GM23338 (cell line): ENCODE measurements around the gene MPZL1.

Experiments
- CREB1 ChIP-seq: fragments of 250-450 bp; sonication (Bioruptor Pico); IDR thresholded peaks from 2 replicates; pipeline ENCODE4 v1.5.0; 2020; ENCODE audit warnings: low read depth, mild to moderate bottlenecking, moderate library complexity
- EZH2 ChIP-seq: fragments of 200-600 bp; sonication (generic); IDR thresholded peaks from one replicate; pipeline ENCODE4 v1.8.0; 2017; ENCODE audit warnings: antibody characterized with exemption, mild to moderate bottlenecking, low read depth; ENCODE audit not compliant: unreplicated experiment
- EZH2phosphoT487 ChIP-seq: fragments of 200-600 bp; sonication (generic); IDR thresholded peaks from one replicate; pipeline ENCODE4 v1.8.1; 2018; ENCODE audit warnings: antibody characterized with exemption; ENCODE audit not compliant: unreplicated experiment
- JUNB ChIP-seq: IDR thresholded peaks from one replicate; pipeline ENCODE4 v1.6.1; 2016; ENCODE audit warnings: antibody characterized with exemption; ENCODE audit not compliant: unreplicated experiment
- POLR2AphosphoS5 ChIP-seq: IDR thresholded peaks from 2 replicates; pipeline ENCODE4 v1.6.1; 2016; ENCODE audit warnings: antibody characterized with exemption, low read depth
- STAT1 ChIP-seq: IDR thresholded peaks from one replicate; pipeline ENCODE4 v1.6.1; 2016; ENCODE audit warnings: antibody characterized with exemption; ENCODE audit not compliant: unreplicated experiment
- ZNF114 ChIP-seq: fragments of 250-450 bp; sonication (Bioruptor Pico); IDR thresholded peaks from 2 replicates; pipeline ENCODE4 v1.5.0; 2020; ENCODE audit warnings: mild to moderate bottlenecking, moderate library complexity
- ZNF331 ChIP-seq: fragments of 250-450 bp; sonication (Bioruptor Pico); IDR thresholded peaks from 2 replicates; pipeline ENCODE4 v1.5.0; 2020; ENCODE audit warnings: low read depth, mild to moderate bottlenecking, moderate library complexity
- TF ChIP-seq, protein P1 (sequence below), 2 experiments: fragments of 200-600 bp in 1 of 2; sonication (generic) in 1 of 2; conservative IDR thresholded peaks; 2 replicates each; pipeline versions ENCODE4 v1.5.1 to v1.6.1; 2016 to 2017; ENCODE audit warnings: antibody characterized with exemption in 2 of 2, low read depth in 2 of 2, mild to moderate bottlenecking in 2 of 2, moderate library complexity in 1 of 2
- TF ChIP-seq, protein P2 (sequence below): IDR thresholded peaks from one replicate; pipeline ENCODE4 v1.6.1; 2018; ENCODE audit warnings: antibody characterized with exemption; ENCODE audit not compliant: unreplicated experiment
- TF ChIP-seq, protein P3 (sequence below): fragments of 250-450 bp; sonication (Bioruptor Pico); IDR thresholded peaks from 2 replicates; pipeline ENCODE4 v1.5.0; 2020; ENCODE audit warnings: mild to moderate bottlenecking, moderate library complexity

DNA sequence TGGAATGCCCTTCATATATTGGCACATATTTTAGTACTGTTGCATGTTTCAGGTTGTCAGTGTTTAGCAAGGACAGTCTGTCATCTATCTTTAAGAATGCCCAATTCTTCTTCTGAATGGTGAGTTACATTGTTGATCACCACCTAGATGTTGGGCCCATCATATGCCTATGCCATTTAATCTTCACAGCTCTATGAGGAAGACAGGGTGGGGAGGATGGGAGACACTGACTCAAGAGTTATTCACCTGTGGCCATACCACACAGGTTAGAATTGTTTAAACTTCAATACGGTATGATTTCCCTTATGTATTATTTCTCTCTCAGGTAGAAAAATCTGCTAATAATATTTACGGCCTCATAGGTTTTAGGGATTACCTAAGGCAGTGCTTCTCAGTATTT lies 44.8 kb downstream of the MPZL1 start:
- TF ChIP-seq JUNB (no peak), POLR2AphosphoS5 (no peak), EZH2 (no peak), CREB1 (no peak), EZH2phosphoT487 (no peak), ZNF114 (no peak), ZNF331 (CRISPR knock-in tag) (no peak), STAT1 (no peak)
- TF ChIP-seq, protein P1, sequence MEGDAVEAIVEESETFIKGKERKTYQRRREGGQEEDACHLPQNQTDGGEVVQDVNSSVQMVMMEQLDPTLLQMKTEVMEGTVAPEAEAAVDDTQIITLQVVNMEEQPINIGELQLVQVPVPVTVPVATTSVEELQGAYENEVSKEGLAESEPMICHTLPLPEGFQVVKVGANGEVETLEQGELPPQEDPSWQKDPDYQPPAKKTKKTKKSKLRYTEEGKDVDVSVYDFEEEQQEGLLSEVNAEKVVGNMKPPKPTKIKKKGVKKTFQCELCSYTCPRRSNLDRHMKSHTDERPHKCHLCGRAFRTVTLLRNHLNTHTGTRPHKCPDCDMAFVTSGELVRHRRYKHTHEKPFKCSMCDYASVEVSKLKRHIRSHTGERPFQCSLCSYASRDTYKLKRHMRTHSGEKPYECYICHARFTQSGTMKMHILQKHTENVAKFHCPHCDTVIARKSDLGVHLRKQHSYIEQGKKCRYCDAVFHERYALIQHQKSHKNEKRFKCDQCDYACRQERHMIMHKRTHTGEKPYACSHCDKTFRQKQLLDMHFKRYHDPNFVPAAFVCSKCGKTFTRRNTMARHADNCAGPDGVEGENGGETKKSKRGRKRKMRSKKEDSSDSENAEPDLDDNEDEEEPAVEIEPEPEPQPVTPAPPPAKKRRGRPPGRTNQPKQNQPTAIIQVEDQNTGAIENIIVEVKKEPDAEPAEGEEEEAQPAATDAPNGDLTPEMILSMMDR (conservative IDR thresholded peaks at IDR 0.05; ENCODE audit: low read depth in 2 of 2) = no peak
- TF ChIP-seq, protein P2, sequence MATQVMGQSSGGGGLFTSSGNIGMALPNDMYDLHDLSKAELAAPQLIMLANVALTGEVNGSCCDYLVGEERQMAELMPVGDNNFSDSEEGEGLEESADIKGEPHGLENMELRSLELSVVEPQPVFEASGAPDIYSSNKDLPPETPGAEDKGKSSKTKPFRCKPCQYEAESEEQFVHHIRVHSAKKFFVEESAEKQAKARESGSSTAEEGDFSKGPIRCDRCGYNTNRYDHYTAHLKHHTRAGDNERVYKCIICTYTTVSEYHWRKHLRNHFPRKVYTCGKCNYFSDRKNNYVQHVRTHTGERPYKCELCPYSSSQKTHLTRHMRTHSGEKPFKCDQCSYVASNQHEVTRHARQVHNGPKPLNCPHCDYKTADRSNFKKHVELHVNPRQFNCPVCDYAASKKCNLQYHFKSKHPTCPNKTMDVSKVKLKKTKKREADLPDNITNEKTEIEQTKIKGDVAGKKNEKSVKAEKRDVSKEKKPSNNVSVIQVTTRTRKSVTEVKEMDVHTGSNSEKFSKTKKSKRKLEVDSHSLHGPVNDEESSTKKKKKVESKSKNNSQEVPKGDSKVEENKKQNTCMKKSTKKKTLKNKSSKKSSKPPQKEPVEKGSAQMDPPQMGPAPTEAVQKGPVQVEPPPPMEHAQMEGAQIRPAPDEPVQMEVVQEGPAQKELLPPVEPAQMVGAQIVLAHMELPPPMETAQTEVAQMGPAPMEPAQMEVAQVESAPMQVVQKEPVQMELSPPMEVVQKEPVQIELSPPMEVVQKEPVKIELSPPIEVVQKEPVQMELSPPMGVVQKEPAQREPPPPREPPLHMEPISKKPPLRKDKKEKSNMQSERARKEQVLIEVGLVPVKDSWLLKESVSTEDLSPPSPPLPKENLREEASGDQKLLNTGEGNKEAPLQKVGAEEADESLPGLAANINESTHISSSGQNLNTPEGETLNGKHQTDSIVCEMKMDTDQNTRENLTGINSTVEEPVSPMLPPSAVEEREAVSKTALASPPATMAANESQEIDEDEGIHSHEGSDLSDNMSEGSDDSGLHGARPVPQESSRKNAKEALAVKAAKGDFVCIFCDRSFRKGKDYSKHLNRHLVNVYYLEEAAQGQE = no peak
- TF ChIP-seq, protein P3, sequence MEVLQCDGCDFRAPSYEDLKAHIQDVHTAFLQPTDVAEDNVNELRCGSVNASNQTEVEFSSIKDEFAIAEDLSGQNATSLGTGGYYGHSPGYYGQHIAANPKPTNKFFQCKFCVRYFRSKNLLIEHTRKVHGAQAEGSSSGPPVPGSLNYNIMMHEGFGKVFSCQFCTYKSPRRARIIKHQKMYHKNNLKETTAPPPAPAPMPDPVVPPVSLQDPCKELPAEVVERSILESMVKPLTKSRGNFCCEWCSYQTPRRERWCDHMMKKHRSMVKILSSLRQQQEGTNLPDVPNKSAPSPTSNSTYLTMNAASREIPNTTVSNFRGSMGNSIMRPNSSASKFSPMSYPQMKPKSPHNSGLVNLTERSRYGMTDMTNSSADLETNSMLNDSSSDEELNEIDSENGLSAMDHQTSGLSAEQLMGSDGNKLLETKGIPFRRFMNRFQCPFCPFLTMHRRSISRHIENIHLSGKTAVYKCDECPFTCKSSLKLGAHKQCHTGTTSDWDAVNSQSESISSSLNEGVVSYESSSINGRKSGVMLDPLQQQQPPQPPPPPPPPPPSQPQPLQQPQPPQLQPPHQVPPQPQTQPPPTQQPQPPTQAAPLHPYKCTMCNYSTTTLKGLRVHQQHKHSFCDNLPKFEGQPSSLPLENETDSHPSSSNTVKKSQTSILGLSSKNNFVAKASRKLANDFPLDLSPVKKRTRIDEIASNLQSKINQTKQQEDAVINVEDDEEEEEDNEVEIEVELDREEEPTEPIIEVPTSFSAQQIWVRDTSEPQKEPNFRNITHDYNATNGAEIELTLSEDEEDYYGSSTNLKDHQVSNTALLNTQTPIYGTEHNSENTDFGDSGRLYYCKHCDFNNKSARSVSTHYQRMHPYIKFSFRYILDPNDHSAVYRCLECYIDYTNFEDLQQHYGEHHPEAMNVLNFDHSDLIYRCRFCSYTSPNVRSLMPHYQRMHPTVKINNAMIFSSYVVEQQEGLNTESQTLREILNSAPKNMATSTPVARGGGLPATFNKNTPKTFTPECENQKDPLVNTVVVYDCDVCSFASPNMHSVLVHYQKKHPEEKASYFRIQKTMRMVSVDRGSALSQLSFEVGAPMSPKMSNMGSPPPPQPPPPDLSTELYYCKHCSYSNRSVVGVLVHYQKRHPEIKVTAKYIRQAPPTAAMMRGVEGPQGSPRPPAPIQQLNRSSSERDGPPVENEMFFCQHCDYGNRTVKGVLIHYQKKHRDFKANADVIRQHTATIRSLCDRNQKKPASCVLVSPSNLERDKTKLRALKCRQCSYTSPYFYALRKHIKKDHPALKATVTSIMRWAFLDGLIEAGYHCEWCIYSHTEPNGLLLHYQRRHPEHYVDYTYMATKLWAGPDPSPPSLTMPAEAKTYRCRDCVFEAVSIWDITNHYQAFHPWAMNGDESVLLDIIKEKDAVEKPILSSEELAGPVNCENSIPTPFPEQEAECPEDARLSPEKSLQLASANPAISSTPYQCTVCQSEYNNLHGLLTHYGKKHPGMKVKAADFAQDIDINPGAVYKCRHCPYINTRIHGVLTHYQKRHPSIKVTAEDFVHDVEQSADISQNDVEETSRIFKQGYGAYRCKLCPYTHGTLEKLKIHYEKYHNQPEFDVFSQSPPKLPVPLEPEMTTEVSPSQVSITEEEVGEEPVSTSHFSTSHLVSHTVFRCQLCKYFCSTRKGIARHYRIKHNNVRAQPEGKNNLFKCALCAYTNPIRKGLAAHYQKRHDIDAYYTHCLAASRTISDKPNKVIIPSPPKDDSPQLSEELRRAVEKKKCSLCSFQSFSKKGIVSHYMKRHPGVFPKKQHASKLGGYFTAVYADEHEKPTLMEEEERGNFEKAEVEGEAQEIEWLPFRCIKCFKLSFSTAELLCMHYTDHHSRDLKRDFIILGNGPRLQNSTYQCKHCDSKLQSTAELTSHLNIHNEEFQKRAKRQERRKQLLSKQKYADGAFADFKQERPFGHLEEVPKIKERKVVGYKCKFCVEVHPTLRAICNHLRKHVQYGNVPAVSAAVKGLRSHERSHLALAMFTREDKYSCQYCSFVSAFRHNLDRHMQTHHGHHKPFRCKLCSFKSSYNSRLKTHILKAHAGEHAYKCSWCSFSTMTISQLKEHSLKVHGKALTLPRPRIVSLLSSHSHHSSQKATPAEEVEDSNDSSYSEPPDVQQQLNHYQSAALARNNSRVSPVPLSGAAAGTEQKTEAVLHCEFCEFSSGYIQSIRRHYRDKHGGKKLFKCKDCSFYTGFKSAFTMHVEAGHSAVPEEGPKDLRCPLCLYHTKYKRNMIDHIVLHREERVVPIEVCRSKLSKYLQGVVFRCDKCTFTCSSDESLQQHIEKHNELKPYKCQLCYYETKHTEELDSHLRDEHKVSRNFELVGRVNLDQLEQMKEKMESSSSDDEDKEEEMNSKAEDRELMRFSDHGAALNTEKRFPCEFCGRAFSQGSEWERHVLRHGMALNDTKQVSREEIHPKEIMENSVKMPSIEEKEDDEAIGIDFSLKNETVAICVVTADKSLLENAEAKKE (CRISPR knock-in tag) = no peak
